Tibial artery (tissue), 4 donors: Measurements from ENCODE around the gene ABCA10.

Experiments
- DNase-seq, 2 donors: peaks; one replicate each; pipeline ENCODE4 v3.0.0-alpha.2; 2019
- H3K27ac ChIP-seq, 2 donors: fragments of 200-600 bp; sonication (generic) in 1 of 2; 1 replicate in 1 of 2; 2 replicates in 1 of 2; pipeline ENCODE4 v1.5.1; 2018 to 2019; ENCODE audit warnings: mild to moderate bottlenecking in 1 of 2
- H3K27me3 ChIP-seq, 2 donors: fragments of 200-600 bp; sonication (generic) in 1 of 2; one replicate each; pipeline versions ENCODE4 v1.5.1 to v1.6.0; 2016 to 2019
- H3K36me3 ChIP-seq, 3 donors: fragments of 200-600 bp; sonication (generic) in 2 of 3; one replicate each; pipeline ENCODE4 v1.5.1; 2016 to 2019; ENCODE audit warnings: mild to moderate bottlenecking in 2 of 3
- H3K4me1 ChIP-seq, 4 donors: fragments of 200-600 bp; sonication (generic) in 2 of 4; 1 replicate in 3 of 4; 2 replicates in 1 of 4; pipeline ENCODE4 v1.5.1; 2016 to 2019
- H3K4me3 ChIP-seq, 2 donors: fragments of 200-600 bp; sonication (generic) in 1 of 2; 1 replicate in 1 of 2; 2 replicates in 1 of 2; pipeline ENCODE4 v1.5.1; 2018 to 2019; ENCODE audit warnings: mild to moderate bottlenecking in 2 of 2
- H3K9me3 ChIP-seq, 3 donors: fragments of 200-600 bp; sonication (generic) in 1 of 3; one replicate each; pipeline ENCODE4 v1.5.1; 2016 to 2019
- CTCF ChIP-seq, 2 experiments: fragments of 200-600 bp in 1 of 2; fragments of 450-650 bp in 1 of 2; IDR thresholded peaks; one replicate each; pipeline ENCODE4 v1.5.1; 2017 to 2019; ENCODE audit warnings: antibody characterized with exemption in 2 of 2, mild to moderate bottlenecking in 1 of 2, moderate library complexity in 1 of 2
- intact Hi-C: fragments of 100-400 bp; cut with DNase I; formaldehyde crosslinking; loops from one replicate; pipeline ENCODE4 v1.15.0; 2023; ENCODE audit warnings: low total_unique reads

The ABCA10 gene

GRCh38 chr17:69134112-69134511 is 94.5 kb downstream of the ABCA10 start:
- intact Hi-C loops, result no loop called here
- Histone ChIP-seq H3K27ac (no peak overlapping the region), H3K27me3 (no peaks in the 10 kb centered on the region), H3K4me1 (no peaks in the 10 kb centered on the region), H3K9me3 (no peaks in the 10 kb centered on the region), H3K4me3 (no peak overlapping the region), H3K36me3 (peaks cover 0 to 22% (median 7%) of the 10 kb centered on the region in 3 donors)
- TF ChIP-seq CTCF (IDR thresholded peaks at IDR 0.05), result no peak
- DNase-seq, result no peak

- Histone ChIP-seq H3K36me3 (peaks cover 0 to 9% (median 0%) of the 10 kb centered on the region in 3 donors), H3K4me1 (no peaks in the 10 kb centered on the region), H3K27me3 (no peaks in the 10 kb centered on the region), H3K4me3 (no peak overlapping the region), H3K9me3 (no peaks in the 10 kb centered on the region), H3K27ac (no peak overlapping the region)
- DNase-seq, result no peak
- intact Hi-C loops, result no loop called here
- no peak for TF ChIP-seq CTCF (IDR thresholded peaks at IDR 0.05)
Measured at GRCh38 chr17:69130627-69131296, 97.9 kb downstream of the ABCA10 start.

- Histone ChIP-seq H3K4me1 (no peaks in the 10 kb centered on the region), H3K36me3 (peaks cover 0 to 3% (median 0%) of the 10 kb centered on the region in 3 donors), H3K27ac (no peak overlapping the region), H3K9me3 (no peaks in the 10 kb centered on the region), H3K4me3 (no peak overlapping the region), H3K27me3 (no peaks in the 10 kb centered on the region)
- no peak for TF ChIP-seq CTCF (IDR thresholded peaks at IDR 0.05)
- no peak for DNase-seq
- intact Hi-C loops, result no loop called here
Measured at GRCh38 chr17:69123626-69124025, 105.0 kb downstream of the ABCA10 start.

GRCh38 chr17:69122065-69122464 is 106.6 kb downstream of the ABCA10 start:
- no peak for DNase-seq
- H3K36me3 ChIP-seq, result peaks cover 0 to 3% (median 0%) of the 10 kb centered on the region in 3 donors
- TF ChIP-seq CTCF (IDR thresholded peaks at IDR 0.05), result no peak
- no peaks in the 10 kb centered on the region for H3K27me3 ChIP-seq
- H3K4me3 ChIP-seq, result no peak overlapping the region
- intact Hi-C loops, result no loop called here
- no peaks in the 10 kb centered on the region for H3K9me3 ChIP-seq
- H3K27ac ChIP-seq, result no peak overlapping the region
- H3K4me1 ChIP-seq, result no peaks in the 10 kb centered on the region

- no peaks in the 10 kb centered on the region for H3K4me1 ChIP-seq
- no peak for DNase-seq
- H3K27ac ChIP-seq, result no peak overlapping the region
- no peaks in the 10 kb centered on the region for H3K9me3 ChIP-seq
- intact Hi-C loops, result no loop called here
- no peaks in the 10 kb centered on the region for H3K27me3 ChIP-seq
- no peak overlapping the region for H3K4me3 ChIP-seq
- TF ChIP-seq CTCF (IDR thresholded peaks at IDR 0.05), result no peak
- peaks cover 0 to 3% (median 0%) of the 10 kb centered on the region in 3 donors for H3K36me3 ChIP-seq
Measured at GRCh38 chr17:69117855-69118784, 110.5 kb downstream of the ABCA10 start.
